Activated CD4-positive, alpha-beta memory T cell treated with anti-CD3 and anti-CD28 coated beads for 36 hours (primary cell): ENCODE data around the gene RPL41. TPM values are rescaled to one million over a fixed set of nuclear protein-coding genes. Genes with fewer than 3 reads are reported as not detected.

ENCODE experiments used
- CTCF ChIA-PET: fragments of 350-600 bp; sonication (Branson Sonifier 250); formaldehyde crosslinking; loops from one replicate; lab custom pipeline; 2021; ENCODE audit warnings: antibody characterized with exemption, inconsistent platforms; lab: Charles Lee
- POLR2A ChIA-PET: fragments of 350-600 bp; sonication (Branson Sonifier 250); formaldehyde crosslinking; loops from one replicate; lab custom pipeline; 2021; ENCODE audit warnings: antibody characterized with exemption; lab: Charles Lee
- DNase-seq: peaks from one replicate; pipeline ENCODE4 v3.0.0-alpha.2; 2020
- H3K27ac Mint-ChIP-seq: one replicate; pipeline ENCODE4 v1.8.0; 2021; ENCODE audit warnings: mixed read lengths
- H3K27me3 Mint-ChIP-seq: one replicate; pipeline ENCODE4 v1.8.0; 2021; ENCODE audit warnings: mixed read lengths
- H3K36me3 Mint-ChIP-seq: one replicate; pipeline ENCODE4 v1.8.0; 2021; ENCODE audit warnings: mixed read lengths
- H3K4me1 Mint-ChIP-seq: one replicate; pipeline ENCODE4 v1.8.0; 2021; ENCODE audit warnings: low read depth, mixed read lengths
- H3K4me3 Mint-ChIP-seq: one replicate; pipeline ENCODE4 v1.8.0; 2021; ENCODE audit warnings: mild to moderate bottlenecking, mixed read lengths
- H3K9me3 Mint-ChIP-seq: one replicate; pipeline ENCODE4 v1.8.0; 2021; ENCODE audit warnings: mixed read lengths
- intact Hi-C: fragments of 100-400 bp; cut with micrococcal nuclease; formaldehyde crosslinking; loops from one replicate; pipeline ENCODE4 v1.15.1; 2023
- total RNA-seq, 2 experiments: library from RNA; stranded (reverse); gene quantifications; one replicate each; pipeline ENCODE4 v1.2.3, GENCODE V29; 2021

RPL41 gene
- total RNA-seq, 2 experiments from 2014 or later: 5,210 to 5,251 TPM

- H3K27ac Mint-ChIP-seq: peak overlapping the region; percentile 97
- peaks cover 34% of the 10 kb centered on the region for H3K4me1 Mint-ChIP-seq
These were observed 13.2 kb upstream of the RPL41 start for GRCh38 chr12:56103066-56103711.

GRCh38 chr12:56103823-56104108 lies 12.7 kb upstream of the RPL41 start:
- Mint-ChIP-seq H3K4me1 (peaks cover 34% of the 10 kb centered on the region), H3K4me3 (peak overlapping the region; percentile 100), H3K27me3 (no peaks in the 10 kb centered on the region), H3K36me3 (peaks cover 43% of the 10 kb centered on the region), H3K9me3 (no peaks in the 10 kb centered on the region), H3K27ac (peak overlapping the region; percentile 97)
- ChIA-PET CTCF (interaction anchor here (0.8 to 4.9 kb wide), 15 partner anchors 14 to 533 kb away, joined by 3 to 60 read pairs (median 7); partner anchors contain the start of genes DGKA, ERBB3, ESYT1 and MYL6B), POLR2A (interaction anchor here (0.7 to 6.1 kb wide), 18 partner anchors 9 to 365 kb away, joined by 3 to 101 read pairs (median 5); partner anchors contain the start of genes CNPY2, DNAJC14, ERBB3 and MYL6)
- intact Hi-C loops: loop anchor here (1.0 to 10.0 kb wide), 11 partner anchors 13 to 1119 kb away; partner anchors contain the start of genes DGKA, ESYT1, MYL6B and ORMDL2
- DNase-seq: no peak

More at GRCh38 chr12:56103066-56103711, 13.2 kb upstream of the RPL41 start:
- H3K9me3 Mint-ChIP-seq: no peaks in the 10 kb centered on the region
- no peaks in the 10 kb centered on the region for H3K27me3 Mint-ChIP-seq
- DNase-seq: peak; percentile 19
- peak overlapping the region; percentile 100 for H3K4me3 Mint-ChIP-seq
- peaks cover 37% of the 10 kb centered on the region for H3K36me3 Mint-ChIP-seq
- intact Hi-C loops: loop anchor here (5.0 to 10.0 kb wide), 3 partner anchors 106 to 1118 kb away; partner anchors contain the start of genes ORMDL2, SARNP, SUOX and TESPA1
- CTCF ChIA-PET: interaction anchor here (0.7 to 4.9 kb wide), 12 partner anchors 14 to 531 kb away, joined by 3 to 60 read pairs (median 6); partner anchors contain the start of genes DGKA, ERBB3, ESYT1 and RNF41
- POLR2A ChIA-PET: interaction anchor here (0.9 to 6.1 kb wide), 15 partner anchors 10 to 365 kb away, joined by 3 to 101 read pairs (median 5); partner anchors contain the start of genes CNPY2, ERBB3, MYL6 and ORMDL2

GRCh38 chr12:56104109-56104814 lies 12.2 kb upstream of the RPL41 start, which contains the start of gene PA2G4:
Gene PA2G4 (plus strand): TSS chr12:56104559. CDS start chr12:56104738, 179 bp downstream.
- peak; percentile 99 for DNase-seq
- ChIA-PET CTCF (interaction anchor here (0.7 to 4.9 kb wide), 21 partner anchors 13 to 585 kb away, joined by 3 to 60 read pairs (median 6); partner anchors contain the start of genes DGKA, ERBB3, ESYT1 and MYL6B), POLR2A (interaction anchor here (0.7 to 6.1 kb wide), 22 partner anchors 9 to 366 kb away, joined by 3 to 101 read pairs (median 5); partner anchors contain the start of genes CNPY2, DNAJC14, ERBB3 and ESYT1)
- intact Hi-C loops: loop anchor here (1.0 to 10.0 kb wide), 11 partner anchors 12 to 1119 kb away; partner anchors contain the start of genes DGKA, ESYT1, MYL6B and ORMDL2
- Mint-ChIP-seq H3K27ac (peak within 1 kb of the TSS; percentile 97), H3K36me3 (peaks cover 46% of the 10 kb centered on the region), H3K9me3 (no peaks in the 10 kb centered on the region), H3K4me3 (peak within 1 kb of the TSS; percentile 100), H3K4me1 (peaks cover 34% of the 10 kb centered on the region), H3K27me3 (no peaks in the 10 kb centered on the region)

- peaks cover 34% of the 10 kb centered on the region for H3K4me1 Mint-ChIP-seq
These were observed 11.4 kb upstream of the RPL41 start for GRCh38 chr12:56104815-56105608.

GRCh38 chr12:56105609-56105902 lies 10.9 kb upstream of the RPL41 start:
- H3K36me3 Mint-ChIP-seq: peaks cover 58% of the 10 kb centered on the region
- intact Hi-C loops: loop anchor here (2.0 to 10.0 kb wide), 2 partner anchors 175 to 1121 kb away; partner anchors contain the start of genes DGKA and TESPA1
- H3K27ac Mint-ChIP-seq: peak overlapping the region; percentile 97
- H3K27me3 Mint-ChIP-seq: no peaks in the 10 kb centered on the region
- peaks cover 34% of the 10 kb centered on the region for H3K4me1 Mint-ChIP-seq
- no peak for DNase-seq
- H3K9me3 Mint-ChIP-seq: no peaks in the 10 kb centered on the region
- POLR2A ChIA-PET: interaction anchor here (1.3 to 6.1 kb wide), 6 partner anchors 12 to 276 kb away, joined by 4 to 101 read pairs (median 10); partner anchors contain the start of genes DNAJC14, ERBB3, RAB5B and RPL41
- peak overlapping the region; percentile 100 for H3K4me3 Mint-ChIP-seq
- CTCF ChIA-PET: interaction anchor here (0.6 to 4.9 kb wide), 9 partner anchors 8 to 345 kb away, joined by 3 to 60 read pairs (median 4); partner anchors contain the start of genes RPL41, SUOX and ZC3H10

More at GRCh38 chr12:56104815-56105608, 11.4 kb upstream of the RPL41 start:
- ChIA-PET CTCF (interaction anchor here (0.6 to 4.9 kb wide), 19 partner anchors 9 to 584 kb away, joined by 3 to 60 read pairs (median 4); partner anchors contain the start of genes ERBB3, MYL6B, RNF41 and RPL41), POLR2A (interaction anchor here (0.8 to 6.1 kb wide), 15 partner anchors 13 to 367 kb away, joined by 3 to 101 read pairs (median 6); partner anchors contain the start of genes DNAJC14, ERBB3, ESYT1 and MYL6)
- peak overlapping the region; percentile 97 for H3K27ac Mint-ChIP-seq
- H3K4me3 Mint-ChIP-seq: peak overlapping the region; percentile 100
- DNase-seq: peak; percentile 42
- H3K36me3 Mint-ChIP-seq: peaks cover 52% of the 10 kb centered on the region
- no peaks in the 10 kb centered on the region for H3K9me3 Mint-ChIP-seq
- no peaks in the 10 kb centered on the region for H3K27me3 Mint-ChIP-seq
- intact Hi-C loops: loop anchor here (1.0 to 10.0 kb wide), 11 partner anchors 11 to 1120 kb away; partner anchors contain the start of genes DGKA, ESYT1, MYL6B and ORMDL2

- intact Hi-C loops: loop anchor here (10.0 kb wide), 1 partner anchor 1122 kb away; the partner anchor contains the start of gene TESPA1
- Mint-ChIP-seq H3K36me3 (peaks cover 70% of the 10 kb centered on the region), H3K27me3 (no peaks in the 10 kb centered on the region), H3K27ac (peak overlapping the region; percentile 53), H3K4me1 (peaks cover 29% of the 10 kb centered on the region), H3K4me3 (no peak overlapping the region), H3K9me3 (no peaks in the 10 kb centered on the region)
- CTCF ChIA-PET: interaction anchor here (1.1 to 1.9 kb wide), 3 partner anchors 11 to 111 kb away, joined by 4 to 8 read pairs (median 4); partner anchors contain the start of gene ZC3H10
- POLR2A ChIA-PET: interaction anchor here (0.8 to 6.1 kb wide), 4 partner anchors 10 to 179 kb away, joined by 3 to 101 read pairs (median 4); partner anchors contain the start of genes RPL41 and ZC3H10
- no peak for DNase-seq
These were observed 9.2 kb upstream of the RPL41 start for GRCh38 chr12:56107242-56107641.

GRCh38 chr12:56110571-56110970 lies 5.9 kb upstream of the RPL41 start:
- intact Hi-C loops: no loop called here
- peak overlapping the region; percentile 21 for H3K27ac Mint-ChIP-seq
- no peaks in the 10 kb centered on the region for H3K27me3 Mint-ChIP-seq
- POLR2A ChIA-PET: interaction anchor here (0.6 kb wide), 1 partner anchor 116 kb away, joined by 4 read pairs; no protein-coding TSS in a partner anchor
- DNase-seq: no peak
- CTCF ChIA-PET: interaction anchor here (0.9 kb wide), 1 partner anchor 16 kb away, joined by 3 read pairs; no protein-coding TSS in a partner anchor
- no peak overlapping the region for H3K4me3 Mint-ChIP-seq
- no peaks in the 10 kb centered on the region for H3K9me3 Mint-ChIP-seq
- H3K36me3 Mint-ChIP-seq: peaks cover 77% of the 10 kb centered on the region
- H3K4me1 Mint-ChIP-seq: peaks cover 18% of the 10 kb centered on the region

- CTCF ChIA-PET: interaction anchor here (1.0 kb wide), 1 partner anchor 9 kb away, joined by 3 read pairs; no protein-coding TSS in a partner anchor
- no peaks in the 10 kb centered on the region for H3K9me3 Mint-ChIP-seq
- intact Hi-C loops: no loop called here
- no peak for DNase-seq
- H3K36me3 Mint-ChIP-seq: peaks cover 64% of the 10 kb centered on the region
- H3K4me1 Mint-ChIP-seq: peaks cover 16% of the 10 kb centered on the region
- H3K4me3 Mint-ChIP-seq: no peak overlapping the region
- H3K27ac Mint-ChIP-seq: peak overlapping the region; percentile 65
- POLR2A ChIA-PET: interaction anchor here (6.7 kb wide), 1 partner anchor 8 kb away, joined by 101 read pairs; the partner anchor contains the start of gene PA2G4
- no peaks in the 10 kb centered on the region for H3K27me3 Mint-ChIP-seq
These were observed 2.3 kb upstream of the RPL41 start for GRCh38 chr12:56114084-56114483.

GRCh38 chr12:56115329-56115728 lies 1.1 kb upstream of the RPL41 start:
- Mint-ChIP-seq H3K4me3 (peak overlapping the region; percentile 99), H3K36me3 (peaks cover 53% of the 10 kb centered on the region), H3K4me1 (peaks cover 29% of the 10 kb centered on the region), H3K27ac (peak overlapping the region; percentile 100), H3K27me3 (no peaks in the 10 kb centered on the region), H3K9me3 (no peaks in the 10 kb centered on the region)
- ChIA-PET CTCF (interaction anchor here (0.6 to 6.9 kb wide), 7 partner anchors 12 to 354 kb away, joined by 3 to 168 read pairs (median 3); partner anchors contain the start of genes COQ10A, ESYT1, MYL6B and PA2G4), POLR2A (interaction anchor here (1.0 to 6.7 kb wide), 4 partner anchors 9 to 334 kb away, joined by 3 to 101 read pairs (median 4); partner anchors contain the start of genes IL23A, PA2G4 and TIMELESS)
- intact Hi-C loops: loop anchor here (5.0 kb wide), 4 partner anchors 202 to 517 kb away; partner anchors contain the start of genes BAZ2A, CNPY2, ORMDL2 and SARNP
- DNase-seq: no peak
